T-helper 1 cell treated with Interleukin-12 subunit alpha and Interleukin-12 subunit beta and Interleukin-4 antibody, amounts not matched to agents 30 ng/mL and 1 ng/mL, for 36 hours (primary cell): ENCODE measurements around the gene SLC22A15. TPM values are rescaled to one million over a fixed set of nuclear protein-coding genes. Genes with fewer than 3 reads are reported as not detected.

Experiments used
- intact Hi-C: fragments of 100-400 bp; cut with micrococcal nuclease; formaldehyde crosslinking; loops from one replicate; pipeline ENCODE4 v1.15.1; 2024
- total RNA-seq: library from RNA; stranded (reverse); gene quantifications from 2 replicates; pipeline ENCODE4 v1.2.3, GENCODE V29; 2022

Gene SLC22A15
- total RNA-seq, 1 donor from 2014 or later, result 1.4 TPM

DNA sequence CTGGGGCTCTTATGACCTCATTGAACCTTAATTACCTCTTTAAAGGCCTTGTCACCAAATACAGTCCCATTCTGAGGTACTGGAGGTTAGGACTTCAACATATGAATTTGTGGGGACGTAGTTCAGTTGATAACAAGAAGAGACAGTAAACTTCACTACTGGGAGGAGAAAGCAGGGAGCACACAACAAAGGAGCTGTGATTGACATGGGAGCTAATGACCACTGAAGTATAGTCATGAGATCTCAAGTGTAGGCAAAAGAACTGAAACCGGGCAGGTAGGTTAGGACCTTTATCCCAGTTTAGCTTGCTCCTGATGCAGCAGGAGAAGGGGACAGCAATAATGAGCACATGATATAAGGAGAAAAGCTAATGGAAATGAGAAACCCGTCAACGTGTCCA is 123.1 kb downstream of the SLC22A15 start:
- intact Hi-C loops, result no loop called here

DNA sequence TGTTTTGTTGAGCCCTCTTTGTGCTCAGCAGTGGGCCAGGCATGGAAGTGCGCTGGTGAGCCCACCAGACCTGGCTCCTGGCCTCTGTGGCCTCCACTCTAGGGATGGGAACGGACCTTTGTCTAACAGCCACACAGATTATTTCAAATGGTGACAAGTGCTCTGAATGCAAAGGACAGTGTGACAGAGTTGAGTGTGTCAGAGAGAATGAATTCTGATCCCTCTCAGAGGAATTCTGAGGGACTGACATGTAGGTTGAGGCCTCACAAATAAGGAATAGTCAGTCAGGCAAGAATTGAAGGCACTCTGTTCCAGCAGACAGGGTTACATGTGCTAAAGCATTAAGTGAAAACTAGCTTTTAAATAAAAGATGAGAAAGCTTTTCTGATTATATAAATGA is 123.6 kb downstream of the SLC22A15 start:
- intact Hi-C loops, result no loop called here

DNA sequence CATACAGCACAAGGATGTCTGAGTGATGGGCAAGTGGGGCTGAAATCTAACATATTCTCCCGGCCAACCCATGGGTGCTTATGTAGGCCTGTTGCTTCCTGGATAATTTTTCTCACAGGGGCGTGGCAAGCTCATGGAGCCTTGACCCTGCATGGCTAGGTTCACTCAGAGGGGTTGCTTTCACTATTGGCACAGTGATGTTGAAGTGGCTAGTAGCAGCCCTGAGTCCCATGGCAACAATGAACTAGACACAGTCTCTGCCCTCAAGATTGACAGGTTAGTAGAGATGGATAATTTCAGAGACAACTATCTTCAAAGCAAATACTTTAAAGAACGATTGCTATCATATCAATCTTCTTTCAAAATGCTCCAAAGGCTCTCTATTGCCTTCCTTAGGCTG is 128.4 kb downstream of the SLC22A15 start:
- intact Hi-C loops, result no loop called here

DNA sequence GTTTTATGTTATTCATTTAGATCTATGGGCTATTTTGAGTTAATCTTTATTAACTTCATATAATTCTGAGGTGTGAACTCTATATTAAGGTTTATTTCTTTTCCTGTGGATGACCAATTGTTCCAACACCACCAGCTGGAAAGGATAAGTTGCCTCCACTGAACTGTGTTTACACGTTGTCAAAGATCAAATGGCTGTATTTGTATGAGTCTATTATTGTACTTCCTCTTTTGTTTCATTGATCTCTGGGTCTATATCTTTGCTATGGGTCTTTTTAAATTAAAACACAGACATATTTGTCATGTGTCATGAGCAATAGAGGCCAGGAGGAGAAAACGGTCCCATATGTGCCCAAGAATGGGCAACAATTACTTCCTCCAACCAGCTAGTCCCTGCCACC is 129.7 kb downstream of the SLC22A15 start:
- intact Hi-C loops, result no loop called here

DNA sequence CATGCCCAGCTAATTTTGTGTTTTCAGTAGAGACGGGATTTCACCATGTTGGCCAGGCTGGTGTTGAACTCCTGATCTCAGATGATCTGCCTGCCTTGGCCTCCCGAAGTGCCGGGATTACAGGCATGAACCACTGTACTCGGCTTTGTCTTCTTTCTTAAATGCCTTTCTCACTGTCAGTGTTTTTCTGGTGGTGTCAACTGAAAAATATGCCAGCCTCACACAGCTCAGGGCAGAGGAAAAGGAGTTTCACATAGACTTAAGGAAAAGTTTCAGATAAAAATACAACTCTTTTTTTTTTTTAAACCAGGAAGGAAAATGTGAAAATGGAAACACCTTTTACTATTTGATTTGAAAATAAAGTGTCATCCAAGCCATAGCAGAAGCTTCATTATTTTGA is 130.3 kb downstream of the SLC22A15 start:
- intact Hi-C loops, result no loop called here

DNA sequence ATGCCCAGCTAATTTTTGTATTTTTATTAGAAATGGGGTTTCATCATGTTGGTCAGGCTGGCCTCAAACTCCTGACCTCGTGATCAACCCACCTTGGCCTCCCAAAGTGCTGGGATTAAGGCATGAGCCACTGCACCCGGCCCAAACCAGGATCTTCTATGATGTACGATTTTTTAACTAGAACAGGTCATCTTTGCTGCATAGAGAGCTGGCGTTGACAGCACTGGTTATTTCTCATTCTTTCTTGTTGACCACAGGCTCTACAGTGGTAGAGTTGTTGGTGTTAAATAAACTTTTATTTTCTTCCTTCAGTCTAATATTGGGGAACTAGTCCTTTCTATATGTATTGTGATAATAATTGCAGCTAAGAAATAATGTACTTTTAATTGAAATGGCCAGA is 131.1 kb downstream of the SLC22A15 start:
- intact Hi-C loops, result no loop called here

DNA sequence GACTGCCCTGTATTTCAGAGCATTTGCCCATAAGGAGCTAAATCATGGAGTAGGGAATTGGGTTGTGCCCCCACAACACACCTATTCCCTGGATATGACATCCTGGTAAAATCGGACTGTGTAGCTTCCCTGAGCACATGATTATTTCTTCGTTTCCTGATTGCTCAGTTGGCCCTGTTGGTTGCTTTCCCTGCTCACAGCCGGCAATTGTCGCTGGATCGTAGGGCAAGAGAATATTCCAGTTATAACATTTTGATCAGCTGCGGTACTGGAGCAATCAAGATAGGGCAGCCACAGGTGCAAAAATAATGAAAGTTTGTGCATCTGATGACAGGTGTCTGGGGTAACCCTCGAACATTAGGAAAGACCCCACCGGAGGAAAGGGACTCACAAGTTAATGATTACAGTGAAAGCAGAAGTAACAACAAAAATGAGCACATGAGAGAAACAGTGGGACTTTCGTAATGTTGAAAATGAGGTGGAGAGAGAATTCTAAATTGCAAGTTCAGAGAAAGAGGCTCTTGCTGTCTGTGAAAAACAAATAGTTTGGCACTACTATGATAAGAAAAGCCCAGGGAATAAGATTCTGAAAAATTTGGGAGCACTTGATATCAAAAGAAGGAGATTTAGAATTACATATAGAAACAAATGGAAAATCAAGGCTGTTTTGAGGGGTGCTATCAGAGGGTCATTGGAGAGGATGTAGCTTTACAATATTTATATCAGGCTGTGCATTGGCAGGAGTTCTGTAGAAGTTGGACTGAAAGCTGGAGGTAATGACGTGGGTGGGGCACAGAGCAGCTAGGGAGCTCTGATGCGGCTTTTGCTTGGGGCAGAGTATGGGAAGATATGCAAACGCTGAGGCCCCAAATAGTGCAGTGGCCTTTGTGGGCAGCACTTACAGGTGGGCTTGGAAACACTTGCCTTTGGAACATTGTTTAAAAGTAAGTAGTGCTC is 134.5 kb downstream of the SLC22A15 start, which contains the start of gene MAB21L3:
Gene MAB21L3 (plus strand): TSS at position 833 of the 957 bp plus-strand sequence. CDS start 1,217 bp downstream, outside the sequence.
- intact Hi-C loops, result no loop called here

DNA sequence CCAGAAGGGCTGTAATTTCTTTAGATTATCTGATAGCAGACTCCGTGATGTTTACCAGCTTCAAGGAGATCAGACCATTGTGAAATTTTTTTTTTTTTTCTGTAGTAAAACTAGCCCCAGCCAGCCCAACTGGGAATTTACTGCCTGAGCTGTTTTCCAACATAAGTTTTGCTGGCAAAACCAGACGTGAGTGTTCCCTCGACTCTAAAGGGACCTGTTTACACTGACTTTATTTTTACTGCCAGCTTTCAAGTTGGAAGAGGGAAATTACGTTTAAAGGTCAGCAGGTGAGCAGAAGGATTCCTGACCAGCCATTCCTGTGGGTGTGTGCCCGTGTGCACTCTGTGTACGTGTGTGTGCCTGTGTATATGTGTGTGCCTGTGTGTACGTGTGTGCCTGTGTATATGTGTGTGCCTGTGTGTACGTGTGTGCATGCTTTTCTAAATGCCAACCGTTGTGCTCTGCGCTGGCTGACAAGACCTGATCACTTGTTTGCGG is 135.3 kb downstream of the SLC22A15 start:
- intact Hi-C loops, result no loop called here

DNA sequence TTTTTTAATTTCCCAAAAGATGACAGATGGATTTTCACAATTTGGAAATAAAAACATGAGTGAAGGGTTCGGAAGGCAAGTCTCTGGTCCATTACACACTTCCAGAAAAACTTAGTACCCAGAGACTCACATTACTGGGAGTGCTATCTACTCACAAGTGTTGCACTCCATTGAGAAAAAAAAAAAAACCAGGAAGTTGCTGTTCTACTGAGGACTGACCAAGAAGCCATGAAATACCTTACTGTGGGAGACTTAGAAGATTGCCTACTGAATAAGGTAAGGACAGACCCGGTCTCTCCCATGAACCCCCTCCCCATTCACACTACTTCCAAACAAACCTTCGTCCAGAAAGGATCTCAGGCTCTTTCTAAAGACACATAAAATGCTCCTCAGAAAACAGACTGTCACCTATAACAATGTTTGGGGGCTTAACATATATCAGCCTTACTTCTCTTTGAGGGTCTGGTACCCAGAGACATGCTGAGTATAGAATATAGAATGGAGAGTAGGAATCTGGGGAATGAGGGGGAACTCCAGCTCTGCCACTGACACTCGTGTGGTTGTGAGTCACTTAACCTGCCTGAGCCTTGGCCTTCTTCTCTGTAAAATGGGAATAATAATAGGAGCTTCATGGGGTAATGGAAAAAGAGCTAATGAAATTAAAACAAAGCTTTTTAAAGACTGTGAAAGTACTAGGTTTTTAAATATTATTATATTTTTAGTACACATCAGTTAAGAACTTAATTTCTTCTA is 136.3 kb downstream of the SLC22A15 start:
- intact Hi-C loops, result no loop called here

DNA sequence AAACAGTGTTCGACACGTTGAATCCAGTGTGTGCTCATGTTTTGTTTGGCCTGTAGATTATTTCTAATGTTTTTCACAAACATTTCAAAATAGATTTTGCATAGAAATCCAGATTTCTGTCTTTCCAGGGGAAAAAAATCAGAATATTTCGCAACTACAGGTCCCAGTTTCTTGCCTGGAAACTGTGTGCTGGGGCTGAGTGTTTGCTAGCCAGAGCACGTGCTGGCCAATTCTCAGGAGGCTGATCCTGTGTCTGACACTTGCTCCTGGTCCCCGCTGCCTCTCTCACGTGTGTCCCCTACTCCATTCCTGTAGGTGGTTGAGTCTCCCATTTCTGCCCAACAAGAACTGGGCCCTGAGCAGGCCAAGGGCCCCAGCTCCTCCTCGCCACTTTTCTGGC is 137.3 kb downstream of the SLC22A15 start:
- intact Hi-C loops, result no loop called here

DNA sequence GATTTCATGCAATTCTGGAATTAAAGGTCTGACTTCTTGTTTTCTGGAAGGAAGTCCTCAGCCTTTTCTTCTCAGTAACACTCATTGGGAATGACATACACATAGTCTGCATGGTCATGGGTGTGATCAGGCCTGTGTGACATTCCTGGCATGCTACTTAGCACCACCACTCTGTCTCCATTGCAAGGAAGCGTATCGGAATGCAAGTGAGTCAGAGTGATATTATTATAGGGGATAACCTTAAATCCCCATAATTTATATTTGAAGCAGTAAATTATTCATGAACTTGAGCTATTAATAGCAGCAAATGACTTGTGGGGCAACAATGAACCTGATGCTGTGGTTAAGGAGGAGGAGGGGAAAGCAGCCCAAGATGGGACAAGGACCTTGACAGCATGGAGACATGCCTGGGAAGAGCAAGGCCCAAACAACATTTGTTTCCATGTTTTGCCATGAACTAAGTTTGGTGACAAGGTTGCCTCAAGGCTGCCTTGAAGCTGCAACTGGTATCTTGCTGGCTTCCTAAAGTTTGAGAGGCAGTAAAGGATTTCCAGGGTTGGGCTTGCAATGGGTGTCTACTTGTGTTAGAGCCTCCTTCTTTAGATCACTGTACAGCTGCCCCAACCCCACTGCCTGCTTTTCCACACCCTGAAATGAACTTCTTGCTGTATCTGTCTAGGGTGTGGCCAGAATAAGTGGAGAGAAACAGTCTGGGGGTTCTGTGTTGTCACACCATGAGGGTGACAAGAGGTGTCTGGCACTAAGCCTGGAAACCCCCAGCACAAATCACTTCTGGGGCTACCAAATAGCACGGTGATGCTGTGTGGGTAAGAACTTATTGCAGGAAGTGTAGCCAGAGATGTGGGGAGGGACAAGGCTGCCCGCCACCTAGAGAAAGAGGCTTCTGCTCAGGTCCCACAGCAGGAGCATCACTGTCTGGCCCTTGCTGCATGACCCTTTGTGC is 139.4 kb downstream of the SLC22A15 start:
- intact Hi-C loops, result no loop called here

DNA sequence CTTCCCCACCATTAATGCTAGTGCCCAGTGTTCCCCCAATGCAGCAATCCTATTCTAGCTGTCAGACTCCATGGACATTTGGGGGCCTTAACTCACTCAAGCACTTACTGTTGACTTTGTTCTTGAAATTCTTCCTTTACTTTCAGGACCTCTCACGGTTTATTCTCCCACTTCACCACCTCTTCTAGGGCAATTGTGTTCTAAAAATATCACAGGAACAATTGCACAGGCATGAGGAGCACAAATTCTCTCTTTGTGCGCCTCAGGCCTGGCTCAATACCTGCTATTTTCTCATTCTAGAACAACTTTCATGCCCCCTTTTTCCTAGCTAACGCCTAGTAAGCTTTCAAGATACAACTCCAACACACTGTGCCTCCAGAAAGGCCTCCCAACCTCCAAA is 142.2 kb downstream of the SLC22A15 start:
- intact Hi-C loops, result no loop called here

Other genes starting within 250 kb of the SLC22A15 start
- not detected in 2 replicates for gene CASQ2, start 207.8 kb upstream of the SLC22A15 start, total RNA-seq
- gene NHLH2, start 135.4 kb upstream of the SLC22A15 start, total RNA-seq, result not detected in 2 replicates
- not detected in 2 replicates for gene MAB21L3, start 134.9 kb downstream of the SLC22A15 start, total RNA-seq